A549 (cell line): ENCODE results near the gene S100A10. TPM values are rescaled to one million over a fixed set of nuclear protein-coding genes. Genes with fewer than 3 reads are reported as not detected.

Experiments used
- ATAC-seq, 2 experiments: fragments of 200-7000 bp in 1 of 2; fragments of >200 bp in 1 of 2; cut with Nextera tagmentation in 1 of 2; cut with Tn5 transposase in 1 of 2; 3 replicates each; pipeline versions ENCODE4 v1.8.0 to v1.9.1; 2018 to 2020; ENCODE audit warnings: mild to moderate bottlenecking in 1 of 2, moderate library complexity in 1 of 2
- CTCF ChIA-PET: fragments of 300-600 bp; sonication (Branson Sonifier 250); formaldehyde crosslinking; extraction: SDS; loops from one replicate; lab custom pipeline; 2021; ENCODE audit warnings: antibody characterized with exemption, inconsistent platforms; lab: Yijun Ruan, JAX
- POLR2A ChIA-PET: fragments of 350-600 bp; formaldehyde crosslinking; extraction: SDS; loops from one replicate; lab custom pipeline; 2021; ENCODE audit warnings: antibody characterized with exemption, inconsistent platforms; lab: Yijun Ruan, JAX
- DNase-seq, 2 experiments: peaks; one replicate each; pipeline versions ENCODE4 v3.0.0 to v3.0.0-alpha.2; 2011 to 2016; ENCODE audit warnings: low read depth in 1 of 2, low spot score in 1 of 2
- FAIRE-seq: peaks from 2 replicates; lab custom pipeline; 2011; peaks lifted over from hg19 to GRCh38; lab: Jason Lieb, UNC
- H3K27ac ChIP-seq, 2 experiments: fragments of >200 bp; sonication (Bioruptor Twin); formaldehyde crosslinking; 3 replicates each; pipeline ENCODE4 v1.5.1; 2016 to 2017
- H3K4me1 ChIP-seq: fragments of >200 bp; sonication (Bioruptor Twin); formaldehyde crosslinking; 3 replicates; pipeline ENCODE4 v1.6.1; 2016
- H3K4me2 ChIP-seq: fragments of >200 bp; sonication (Bioruptor Twin); formaldehyde crosslinking; 3 replicates; pipeline ENCODE4 v1.6.1; 2016
- H3K4me3 ChIP-seq: fragments of >200 bp; sonication (Bioruptor Twin); formaldehyde crosslinking; 3 replicates; pipeline ENCODE4 v1.5.1; 2016
- H3K9me3 ChIP-seq: fragments of >200 bp; sonication (Bioruptor Twin); formaldehyde crosslinking; 3 replicates; pipeline ENCODE4 v1.6.1; 2016
- CBX2 ChIP-seq: fragments of 200-600 bp; sonication (generic); IDR thresholded peaks from 2 replicates; pipeline ENCODE4 v1.6.1; 2016; ENCODE audit warnings: low read depth, mild to moderate bottlenecking, borderline replicate concordance
- CEBPB ChIP-seq, 2 experiments: fragments of >200 bp in 1 of 2; sonication (Bioruptor Twin) in 1 of 2; formaldehyde crosslinking in 1 of 2; IDR thresholded peaks; 2 replicates each; pipeline ENCODE4 v1.6.1; 2012 to 2016
- EHF ChIP-seq: fragments of 250-450 bp; sonication (Bioruptor Pico); IDR thresholded peaks from 2 replicates; pipeline ENCODE4 v1.5.0; 2020; ENCODE audit warnings: mild to moderate bottlenecking
- EP300 ChIP-seq, 2 experiments: fragments of >200 bp; sonication (Bioruptor Twin); formaldehyde crosslinking; IDR thresholded peaks; 2 replicates in 1 of 2; 3 replicates in 1 of 2; pipeline ENCODE4 v1.6.1; 2016 to 2017
- ESRRA ChIP-seq: fragments of 150-350 bp; IDR thresholded peaks from 2 replicates; pipeline ENCODE4 v1.6.1; 2014; ENCODE audit warnings: mild to moderate bottlenecking, low read length, borderline replicate concordance
- FOSL2 ChIP-seq, 2 experiments: fragments of 450-650 bp in 1 of 2; fragments of >200 bp in 1 of 2; sonication (Bioruptor Twin) in 1 of 2; formaldehyde crosslinking; IDR thresholded peaks; 2 replicates each; pipeline versions ENCODE4 v1.5.0 to v1.6.1; 2016 to 2020; ENCODE audit warnings: mild to moderate bottlenecking in 1 of 2, moderate library complexity in 1 of 2
- GATA3 ChIP-seq: IDR thresholded peaks from 2 replicates; pipeline ENCODE4 v1.6.1; 2012; ENCODE audit warnings: borderline replicate concordance
- HDAC2 ChIP-seq: fragments of 200-600 bp; sonication (generic); IDR thresholded peaks from 2 replicates; pipeline ENCODE4 v1.6.1; 2016
- HEYL ChIP-seq: fragments of 250-450 bp; sonication (Bioruptor Pico); IDR thresholded peaks from 2 replicates; pipeline ENCODE4 v1.8.0; 2021; ENCODE audit warnings: mild to moderate bottlenecking, moderate library complexity
- HOXA7 ChIP-seq: fragments of 250-450 bp; sonication (Bioruptor Pico); IDR thresholded peaks from 2 replicates; pipeline ENCODE4 v1.5.0; 2020; ENCODE audit warnings: mild to moderate bottlenecking, moderate library complexity
- HOXB13 ChIP-seq: fragments of 250-450 bp; sonication (Bioruptor Pico); IDR thresholded peaks from 2 replicates; pipeline ENCODE4 v1.5.0; 2020; ENCODE audit warnings: low read depth, mild to moderate bottlenecking, moderate library complexity
- KDM1A ChIP-seq: fragments of 200-600 bp; sonication (generic); IDR thresholded peaks from 2 replicates; pipeline ENCODE4 v1.6.1; 2016; ENCODE audit warnings: low read depth, mild to moderate bottlenecking
- MAZ ChIP-seq: fragments of 150-350 bp; IDR thresholded peaks from 2 replicates; pipeline ENCODE4 v1.6.1; 2014; ENCODE audit warnings: antibody characterized with exemption, low read depth, low read length, borderline replicate concordance
- MYC ChIP-seq: IDR thresholded peaks from 2 replicates; pipeline ENCODE4 v1.6.1; 2012; ENCODE audit warnings: mild to moderate bottlenecking, inconsistent platforms, low read length, improper control_type of control experiment, borderline replicate concordance
- NFE2L2 ChIP-seq: fragments of 150-350 bp; conservative IDR thresholded peaks from 2 replicates; pipeline ENCODE4 v1.6.1; 2014; ENCODE audit warnings: low read length
- NPAS2 ChIP-seq: fragments of 250-450 bp; sonication (Bioruptor Pico); IDR thresholded peaks from 2 replicates; pipeline ENCODE4 v1.8.0; 2022; ENCODE audit warnings: mild to moderate bottlenecking, moderate library complexity, borderline replicate concordance
- NR3C1 ChIP-seq: fragments of >200 bp; sonication (Bioruptor Twin); formaldehyde crosslinking; IDR thresholded peaks from 3 replicates; pipeline ENCODE4 v1.6.1; 2017
- RARB ChIP-seq: fragments of 250-450 bp; sonication (Bioruptor Pico); IDR thresholded peaks from 2 replicates; pipeline ENCODE4 v1.8.0; 2021; ENCODE audit warnings: mild to moderate bottlenecking, moderate library complexity
- SMC3 ChIP-seq: fragments of >200 bp; sonication (Bioruptor Twin); formaldehyde crosslinking; IDR thresholded peaks from 3 replicates; pipeline ENCODE4 v1.6.1; 2018; ENCODE audit warnings: inconsistent platforms
- TP53 ChIP-seq: fragments of 250-450 bp; sonication (Bioruptor Pico); IDR thresholded peaks from 2 replicates; pipeline ENCODE4 v1.5.0; 2021; ENCODE audit warnings: mild to moderate bottlenecking, moderate library complexity
- ZC3H11A ChIP-seq: fragments of 450-650 bp; IDR thresholded peaks from 2 replicates; pipeline ENCODE4 v1.6.1; 2014; ENCODE audit warnings: antibody characterized with exemption, mild to moderate bottlenecking
- ZFP36 ChIP-seq: fragments of 450-650 bp; IDR thresholded peaks from 2 replicates; pipeline ENCODE4 v1.6.1; 2014; ENCODE audit warnings: borderline replicate concordance; ENCODE audit not compliant: partially characterized antibody
- ZNF302 ChIP-seq: fragments of 250-450 bp; sonication (Bioruptor Pico); IDR thresholded peaks from 2 replicates; pipeline ENCODE4 v1.9.0; 2021; ENCODE audit warnings: inconsistent platforms, mild to moderate bottlenecking, moderate library complexity
- ZSCAN20 ChIP-seq: fragments of 250-450 bp; sonication (Bioruptor Pico); IDR thresholded peaks from 2 replicates; pipeline ENCODE4 v1.8.0; 2022; ENCODE audit warnings: mild to moderate bottlenecking, moderate library complexity
- WGBS: methylation state at CpG from one replicate; pipeline ENCODE4 v1.1.6; 2017; ENCODE audit errors: missing lambda C conversion rate; 5-methylcytosine and 5-hydroxymethylcytosine counted together
- polyA plus RNA-seq, 4 experiments: library from polyadenylated mRNA; depleted of rRNA in 3 of 4; stranded (reverse); fragments of >200 nt; fragmentation: RNase III in 1 of 4; extraction: RNeasy Plus Mini Kit Qiagen cat#74134 plus additional on column Dnase treatment in 1 of 4; gene quantifications; 2 replicates in 3 of 4; 3 replicates in 1 of 4; pipeline ENCODE4 v1.2.3, GENCODE V29; 2011 to 2017
- TF ChIP-seq, protein P1 (sequence below): IDR thresholded peaks from 2 replicates; pipeline ENCODE4 v1.6.1; 2012
- TF ChIP-seq, protein P2 (sequence below): IDR thresholded peaks from 2 replicates; pipeline ENCODE4 v1.6.1; 2012; ENCODE audit warnings: low read depth, borderline replicate concordance
- TF ChIP-seq, protein P3 (sequence below): IDR thresholded peaks from 2 replicates; pipeline ENCODE4 v1.6.1; 2012
- TF ChIP-seq, protein P4 (sequence below): fragments of 150-350 bp; IDR thresholded peaks from 2 replicates; pipeline ENCODE4 v1.6.1; 2014; ENCODE audit warnings: low read depth, mild to moderate bottlenecking, low read length
- TF ChIP-seq, protein P5 (sequence below): fragments of >200 bp; sonication (Bioruptor Twin); formaldehyde crosslinking; IDR thresholded peaks from 2 replicates; pipeline ENCODE4 v1.6.1; 2016
- TF ChIP-seq, protein P6 (sequence below): fragments of 450-650 bp; IDR thresholded peaks from 2 replicates; pipeline ENCODE4 v1.6.1; 2014; ENCODE audit warnings: antibody characterized with exemption
- TF ChIP-seq, protein P7 (sequence below): fragments of 250-450 bp; sonication (Bioruptor Pico); IDR thresholded peaks from 2 replicates; pipeline ENCODE4 v1.5.0; 2021; ENCODE audit warnings: mild to moderate bottlenecking, moderate library complexity, borderline replicate concordance
- TF ChIP-seq, protein P8 (sequence below): fragments of >200 bp; sonication (Bioruptor Twin); formaldehyde crosslinking; IDR thresholded peaks from 3 replicates; pipeline ENCODE4 v1.5.1; 2016

S100A10 gene
- polyA plus RNA-seq, 2 of the 4 experiments (the other 2 are of a cell fraction), result 505 to 2,077 TPM

DNA sequence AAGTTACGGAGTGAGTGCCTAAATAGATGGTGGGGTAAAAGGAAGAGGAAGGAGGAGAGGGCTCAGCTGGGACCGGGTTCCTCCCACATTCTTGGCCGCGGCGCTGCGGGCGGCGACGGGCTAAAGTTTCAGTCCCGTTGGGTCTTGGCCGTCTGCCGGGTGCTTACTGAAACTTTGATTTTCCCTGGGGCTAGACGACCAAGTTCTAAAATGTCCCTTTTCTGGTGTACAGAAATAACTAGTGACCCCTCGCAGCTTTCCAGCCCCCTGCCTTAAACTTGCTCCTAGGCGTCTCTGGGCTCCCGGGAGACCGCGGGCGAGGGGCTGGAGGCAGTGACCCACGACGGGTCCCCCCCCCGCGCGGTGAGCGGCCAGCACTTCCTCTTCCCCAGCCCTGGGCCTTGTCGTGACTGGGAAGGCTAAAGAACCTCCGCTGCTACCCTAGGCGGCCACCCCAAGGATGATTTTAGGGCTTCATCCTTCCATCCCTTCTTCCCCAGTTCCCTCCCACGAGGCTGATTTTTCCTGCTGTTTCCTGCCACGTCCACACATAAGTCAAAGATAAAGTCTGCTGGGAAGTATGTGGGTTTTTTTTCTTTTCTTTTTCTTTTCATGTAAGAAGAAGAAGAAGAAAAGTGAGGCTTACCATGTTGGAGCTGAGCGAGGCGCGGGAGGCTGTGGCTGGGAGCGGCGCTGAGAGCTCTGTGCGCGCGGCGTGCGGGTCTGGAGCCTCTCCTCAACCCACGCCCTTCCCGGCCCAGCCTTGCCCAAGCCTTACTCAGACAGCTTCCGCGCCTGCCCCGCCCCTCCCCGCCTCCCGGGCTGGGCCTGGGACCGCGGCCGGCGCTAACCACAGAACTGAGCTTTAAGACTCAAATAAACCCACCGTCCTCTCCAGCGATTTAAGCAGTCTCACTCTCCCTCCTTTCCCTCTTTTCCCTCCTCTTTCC, 42.9 kb upstream of the S100A10 start, which contains the start of gene S100A11:
TSS of gene S100A11 (minus strand) at position 738 of the 950 bp plus-strand sequence. CDS start at position 649, 89 bp downstream.
- H3K27ac ChIP-seq, result peak within 1 kb of the TSS; percentile 98 to 100
- no peaks in the 10 kb centered on the region for H3K9me3 ChIP-seq
- H3K4me2 ChIP-seq, result peak within 1 kb of the TSS; percentile 99
- H3K4me3 ChIP-seq, result peak within 1 kb of the TSS; percentile 78
- CTCF ChIA-PET, result interaction anchor here (0.7 to 5.5 kb wide), 16 partner anchors 9 to 422 kb away, joined by 3 to 68 read pairs (median 6); partner anchors contain the start of gene THEM4
- ATAC-seq (peak; percentile 93 to 96), FAIRE-seq (no peak), DNase-seq (peak; percentile 84 to 88)
- peaks cover 27% of the 10 kb centered on the region for H3K4me1 ChIP-seq
- POLR2A ChIA-PET, result interaction anchor here (0.5 to 4.5 kb wide), 12 partner anchors 8 to 1691 kb away, joined by 3 to 118 read pairs (median 6); partner anchors contain the start of genes INTS3 and THEM4
- 1% methylated on average over 52 of the region's 53 CpGs for WGBS
- TF ChIP-seq GATA3 (0 out of 2 replicates have a peak, but pooled peaks have one; percentile 6), HOXA7 (CRISPR knock-in tag) (no peak), NFE2L2 (no peak), MAZ (peak; percentile 84; the same call in 1 of the 2 replicates), HDAC2 (no peak), ZNF302 (CRISPR knock-in tag) (no peak), RARB (CRISPR knock-in tag) (no peak), HEYL (CRISPR knock-in tag) (no peak), CBX2 (no peak), MYC (peak; percentile 54; the same call in 1 of the 2 replicates), FOSL2 (IDR thresholded peaks at IDR 0.05) (no peak), FOSL2 (CRISPR knock-in tag; IDR thresholded peaks at IDR 0.05) (0 out of 2 replicates have a peak, but pooled peaks have one; percentile 5), NPAS2 (CRISPR knock-in tag) (no peak), TP53 (no peak), EP300 (IDR thresholded peaks at IDR 0.05) (no peak), EHF (CRISPR knock-in tag) (no peak), ZSCAN20 (CRISPR knock-in tag) (no peak), ZFP36 (no peak), ZC3H11A (no peak), HOXB13 (no peak), CEBPB (IDR thresholded peaks at IDR 0.05) (no peak), NR3C1 (no peak), SMC3 (no peak), KDM1A (no peak), ESRRA (no peak)
- TF ChIP-seq, protein P1, sequence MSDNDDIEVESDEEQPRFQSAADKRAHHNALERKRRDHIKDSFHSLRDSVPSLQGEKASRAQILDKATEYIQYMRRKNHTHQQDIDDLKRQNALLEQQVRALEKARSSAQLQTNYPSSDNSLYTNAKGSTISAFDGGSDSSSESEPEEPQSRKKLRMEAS, result peak; percentile 63
- TF ChIP-seq, protein P2, sequence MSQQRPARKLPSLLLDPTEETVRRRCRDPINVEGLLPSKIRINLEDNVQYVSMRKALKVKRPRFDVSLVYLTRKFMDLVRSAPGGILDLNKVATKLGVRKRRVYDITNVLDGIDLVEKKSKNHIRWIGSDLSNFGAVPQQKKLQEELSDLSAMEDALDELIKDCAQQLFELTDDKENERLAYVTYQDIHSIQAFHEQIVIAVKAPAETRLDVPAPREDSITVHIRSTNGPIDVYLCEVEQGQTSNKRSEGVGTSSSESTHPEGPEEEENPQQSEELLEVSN, result no peak
- TF ChIP-seq, protein P3, sequence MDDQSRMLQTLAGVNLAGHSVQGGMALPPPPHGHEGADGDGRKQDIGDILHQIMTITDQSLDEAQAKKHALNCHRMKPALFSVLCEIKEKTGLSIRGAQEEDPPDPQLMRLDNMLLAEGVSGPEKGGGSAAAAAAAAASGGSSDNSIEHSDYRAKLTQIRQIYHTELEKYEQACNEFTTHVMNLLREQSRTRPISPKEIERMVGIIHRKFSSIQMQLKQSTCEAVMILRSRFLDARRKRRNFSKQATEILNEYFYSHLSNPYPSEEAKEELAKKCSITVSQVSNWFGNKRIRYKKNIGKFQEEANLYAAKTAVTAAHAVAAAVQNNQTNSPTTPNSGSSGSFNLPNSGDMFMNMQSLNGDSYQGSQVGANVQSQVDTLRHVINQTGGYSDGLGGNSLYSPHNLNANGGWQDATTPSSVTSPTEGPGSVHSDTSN, result no peak
- TF ChIP-seq, protein P4, sequence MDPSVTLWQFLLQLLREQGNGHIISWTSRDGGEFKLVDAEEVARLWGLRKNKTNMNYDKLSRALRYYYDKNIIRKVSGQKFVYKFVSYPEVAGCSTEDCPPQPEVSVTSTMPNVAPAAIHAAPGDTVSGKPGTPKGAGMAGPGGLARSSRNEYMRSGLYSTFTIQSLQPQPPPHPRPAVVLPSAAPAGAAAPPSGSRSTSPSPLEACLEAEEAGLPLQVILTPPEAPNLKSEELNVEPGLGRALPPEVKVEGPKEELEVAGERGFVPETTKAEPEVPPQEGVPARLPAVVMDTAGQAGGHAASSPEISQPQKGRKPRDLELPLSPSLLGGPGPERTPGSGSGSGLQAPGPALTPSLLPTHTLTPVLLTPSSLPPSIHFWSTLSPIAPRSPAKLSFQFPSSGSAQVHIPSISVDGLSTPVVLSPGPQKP, result no peak
- TF ChIP-seq, protein P5, sequence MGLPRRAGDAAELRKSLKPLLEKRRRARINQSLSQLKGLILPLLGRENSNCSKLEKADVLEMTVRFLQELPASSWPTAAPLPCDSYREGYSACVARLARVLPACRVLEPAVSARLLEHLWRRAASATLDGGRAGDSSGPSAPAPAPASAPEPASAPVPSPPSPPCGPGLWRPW, result no peak
- TF ChIP-seq, protein P6, sequence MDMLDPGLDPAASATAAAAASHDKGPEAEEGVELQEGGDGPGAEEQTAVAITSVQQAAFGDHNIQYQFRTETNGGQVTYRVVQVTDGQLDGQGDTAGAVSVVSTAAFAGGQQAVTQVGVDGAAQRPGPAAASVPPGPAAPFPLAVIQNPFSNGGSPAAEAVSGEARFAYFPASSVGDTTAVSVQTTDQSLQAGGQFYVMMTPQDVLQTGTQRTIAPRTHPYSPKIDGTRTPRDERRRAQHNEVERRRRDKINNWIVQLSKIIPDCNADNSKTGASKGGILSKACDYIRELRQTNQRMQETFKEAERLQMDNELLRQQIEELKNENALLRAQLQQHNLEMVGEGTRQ, result no peak
- TF ChIP-seq, protein P7, sequence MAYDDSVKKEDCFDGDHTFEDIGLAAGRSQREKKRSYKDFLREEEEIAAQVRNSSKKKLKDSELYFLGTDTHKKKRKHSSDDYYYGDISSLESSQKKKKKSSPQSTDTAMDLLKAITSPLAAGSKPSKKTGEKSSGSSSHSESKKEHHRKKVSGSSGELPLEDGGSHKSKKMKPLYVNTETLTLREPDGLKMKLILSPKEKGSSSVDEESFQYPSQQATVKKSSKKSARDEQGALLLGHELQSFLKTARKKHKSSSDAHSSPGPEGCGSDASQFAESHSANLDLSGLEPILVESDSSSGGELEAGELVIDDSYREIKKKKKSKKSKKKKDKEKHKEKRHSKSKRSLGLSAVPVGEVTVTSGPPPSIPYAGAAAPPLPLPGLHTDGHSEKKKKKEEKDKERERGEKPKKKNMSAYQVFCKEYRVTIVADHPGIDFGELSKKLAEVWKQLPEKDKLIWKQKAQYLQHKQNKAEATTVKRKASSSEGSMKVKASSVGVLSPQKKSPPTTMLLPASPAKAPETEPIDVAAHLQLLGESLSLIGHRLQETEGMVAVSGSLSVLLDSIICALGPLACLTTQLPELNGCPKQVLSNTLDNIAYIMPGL (CRISPR knock-in tag), result no peak
- TF ChIP-seq, protein P8, sequence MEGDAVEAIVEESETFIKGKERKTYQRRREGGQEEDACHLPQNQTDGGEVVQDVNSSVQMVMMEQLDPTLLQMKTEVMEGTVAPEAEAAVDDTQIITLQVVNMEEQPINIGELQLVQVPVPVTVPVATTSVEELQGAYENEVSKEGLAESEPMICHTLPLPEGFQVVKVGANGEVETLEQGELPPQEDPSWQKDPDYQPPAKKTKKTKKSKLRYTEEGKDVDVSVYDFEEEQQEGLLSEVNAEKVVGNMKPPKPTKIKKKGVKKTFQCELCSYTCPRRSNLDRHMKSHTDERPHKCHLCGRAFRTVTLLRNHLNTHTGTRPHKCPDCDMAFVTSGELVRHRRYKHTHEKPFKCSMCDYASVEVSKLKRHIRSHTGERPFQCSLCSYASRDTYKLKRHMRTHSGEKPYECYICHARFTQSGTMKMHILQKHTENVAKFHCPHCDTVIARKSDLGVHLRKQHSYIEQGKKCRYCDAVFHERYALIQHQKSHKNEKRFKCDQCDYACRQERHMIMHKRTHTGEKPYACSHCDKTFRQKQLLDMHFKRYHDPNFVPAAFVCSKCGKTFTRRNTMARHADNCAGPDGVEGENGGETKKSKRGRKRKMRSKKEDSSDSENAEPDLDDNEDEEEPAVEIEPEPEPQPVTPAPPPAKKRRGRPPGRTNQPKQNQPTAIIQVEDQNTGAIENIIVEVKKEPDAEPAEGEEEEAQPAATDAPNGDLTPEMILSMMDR, result no peak
